Panc1 (cell line): Measurements from ENCODE around the gene FAM53A. TPM values are rescaled to one million over a fixed set of nuclear protein-coding genes. Genes with fewer than 3 reads are reported as not detected.

ENCODE experiments used
- ATAC-seq: fragments of 200-7000 bp; cut with Tn5 transposase; 2 replicates; pipeline ENCODE4 v1.9.1; 2020; ENCODE audit warnings: mild to moderate bottlenecking, moderate library complexity
- BruUV-seq: library from RNA; stranded (reverse); fragments of 400-500 nt; replicated peaks from 2 replicates; lab custom pipeline; 2021; lab: Mats Ljungman, UMichigan
- CTCF ChIA-PET: fragments of 300-600 bp; sonication (Branson Sonifier 250); formaldehyde crosslinking; loops from one replicate; lab custom pipeline; 2022; ENCODE audit warnings: antibody characterized with exemption; lab: Charles Lee
- POLR2A ChIA-PET: fragments of 300-600 bp; sonication (Branson Sonifier 250); formaldehyde crosslinking; loops from one replicate; lab custom pipeline; 2022; ENCODE audit warnings: antibody characterized with exemption; lab: Charles Lee
- DNase-seq: peaks from one replicate; pipeline ENCODE4 v3.0.0-alpha.2; 2010; ENCODE audit warnings: low read depth, low spot score
- H3K27ac ChIP-seq: 2 replicates; pipeline ENCODE4 v1.5.1; 2011; ENCODE audit warnings: mild to moderate bottlenecking, low read length, inconsistent platforms
- H3K27me3 ChIP-seq: fragments of 200-500 bp; sonication (Bioruptor generic); 2 replicates; pipeline ENCODE4 v1.6.0; 2014; ENCODE audit warnings: low read length, inconsistent platforms; ENCODE audit not compliant: control insufficient read depth, insufficient read depth
- H3K36me3 ChIP-seq: fragments of 200-500 bp; sonication (Bioruptor generic); 2 replicates; pipeline ENCODE4 v1.5.1; 2014; ENCODE audit warnings: inconsistent platforms, mild to moderate bottlenecking, low read length, moderate library complexity; ENCODE audit not compliant: control insufficient read depth, insufficient read depth
- H3K4me1 ChIP-seq: 2 replicates; pipeline ENCODE4 v1.5.1; 2011; ENCODE audit warnings: inconsistent platforms, mild to moderate bottlenecking, low read length, moderate library complexity; ENCODE audit not compliant: control insufficient read depth, insufficient read depth
- H3K4me3 ChIP-seq, 2 experiments: 2 replicates each; pipeline ENCODE4 v1.5.1; 2011 to 2012; ENCODE audit warnings: low read depth in 2 of 2, low read length in 2 of 2, mild to moderate bottlenecking in 2 of 2, inconsistent platforms in 1 of 2, moderate library complexity in 1 of 2
- H3K9me3 ChIP-seq: fragments of 200-500 bp; sonication (Bioruptor generic); 2 replicates; pipeline ENCODE4 v1.5.1; 2014; ENCODE audit warnings: low read depth, mild to moderate bottlenecking, inconsistent platforms, low read length, moderate library complexity; ENCODE audit not compliant: control insufficient read depth, insufficient read depth
- CTCF ChIP-seq: fragments of 450-650 bp; IDR thresholded peaks from 2 replicates; pipeline ENCODE4 v1.5.1; 2017; ENCODE audit warnings: mild to moderate bottlenecking
- POLR2AphosphoS5 ChIP-seq: IDR thresholded peaks from 2 replicates; pipeline ENCODE4 v1.6.1; 2012; ENCODE audit warnings: mild to moderate bottlenecking, low read depth, low read length, moderate library complexity
- REST ChIP-seq, 2 experiments: IDR thresholded peaks; 2 replicates each; pipeline ENCODE4 v1.6.1; 2011 to 2012; ENCODE audit warnings: low read depth in 2 of 2, control low read depth in 1 of 2, low read length in 1 of 2, mild to moderate bottlenecking in 1 of 2, moderate library complexity in 1 of 2; ENCODE audit not compliant: insufficient read depth in 1 of 2
- SIN3A ChIP-seq: IDR thresholded peaks from 2 replicates; pipeline ENCODE4 v1.6.1; 2012; ENCODE audit warnings: low read depth, mild to moderate bottlenecking, low read length, moderate library complexity, borderline replicate concordance; ENCODE audit not compliant: insufficient read depth
- TCF7L2 ChIP-seq: IDR thresholded peaks from 2 replicates; pipeline ENCODE4 v1.6.1; 2011; ENCODE audit warnings: mild to moderate bottlenecking, low read depth, low read length, inconsistent platforms
- in situ Hi-C: cut with HindIII; loops from 2 replicates; pipeline ENCODE4 v1.10.0; 2016; ENCODE audit warnings: low sequenced_read_pairs, low pct_unique_long_range_greater_than_20kb
- intact Hi-C: fragments of 100-400 bp; cut with micrococcal nuclease; formaldehyde crosslinking; loops from one replicate; pipeline ENCODE4 v1.10.0; 2022; ENCODE audit not compliant: unreplicated experiment
- total RNA-seq: library from RNA; stranded (reverse); gene quantifications from one replicate; pipeline ENCODE4 v1.2.1, GENCODE V29; 2021; ENCODE audit not compliant: unreplicated experiment

The FAM53A gene
- total RNA-seq, 1 experiment from 2014 or later, result 7.0 TPM

- Histone ChIP-seq H3K9me3 (no peaks in the 10 kb centered on the region), H3K27me3 (no peaks in the 10 kb centered on the region), H3K4me1 (peaks cover 36% of the 10 kb centered on the region), H3K27ac (peak overlapping the region; percentile 76), H3K4me3 (peak overlapping the region; percentile 64 to 69), H3K36me3 (peaks cover 7% of the 10 kb centered on the region)
- DNase-seq, result no peak
- in situ Hi-C loops, result no loop called here
- BruUV-seq, result no TSS peak
- ATAC-seq, result peak; percentile 21
- intact Hi-C loops, result no loop called here
- ChIA-PET POLR2A (no interaction called here), CTCF (no interaction called here)
- TF ChIP-seq SIN3A (0 out of 2 replicates have a peak, but pooled peaks have one; percentile 5), REST (IDR thresholded peaks at IDR 0.05; ENCODE audit: insufficient read depth in 1 of 2, low read depth in 2 of 2, low read length in 1 of 2) (no peak)
These were observed 36.3 kb upstream of the FAM53A start for GRCh38 chr4:1720163-1720983.

GRCh38 chr4:1718095-1718850, 34.2 kb upstream of the FAM53A start:
- no peak for TF ChIP-seq POLR2AphosphoS5
- TF ChIP-seq SIN3A, result no peak
- no peak for TF ChIP-seq REST (IDR thresholded peaks at IDR 0.05; ENCODE audit: insufficient read depth in 1 of 2, low read depth in 2 of 2, low read length in 1 of 2)
- TF ChIP-seq CTCF, result no peak
- TF ChIP-seq TCF7L2, result no peak
- H3K27ac ChIP-seq, result peak overlapping the region; percentile 65
- H3K27me3 ChIP-seq, result no peaks in the 10 kb centered on the region
- intact Hi-C loops (no loop called here), in situ Hi-C loops (no loop called here)
- peaks cover 41% of the 10 kb centered on the region for H3K4me1 ChIP-seq
- no peak overlapping the region for H3K4me3 ChIP-seq
- ATAC-seq (no peak), DNase-seq (no peak)
- TSS peak; percentile 72 for BruUV-seq
- H3K9me3 ChIP-seq, result no peaks in the 10 kb centered on the region
- POLR2A ChIA-PET, result no interaction called here
- CTCF ChIA-PET, result no interaction called here
- H3K36me3 ChIP-seq, result peaks cover 7% of the 10 kb centered on the region
